ENCODE results near the gene TRHDE.
"Not testable (repeated sequence)": the region's sequence is repeated elsewhere in the genome, so short reads cannot be mapped to it uniquely, and the experiment has no call there.

Gene TRHDE

DNA sequence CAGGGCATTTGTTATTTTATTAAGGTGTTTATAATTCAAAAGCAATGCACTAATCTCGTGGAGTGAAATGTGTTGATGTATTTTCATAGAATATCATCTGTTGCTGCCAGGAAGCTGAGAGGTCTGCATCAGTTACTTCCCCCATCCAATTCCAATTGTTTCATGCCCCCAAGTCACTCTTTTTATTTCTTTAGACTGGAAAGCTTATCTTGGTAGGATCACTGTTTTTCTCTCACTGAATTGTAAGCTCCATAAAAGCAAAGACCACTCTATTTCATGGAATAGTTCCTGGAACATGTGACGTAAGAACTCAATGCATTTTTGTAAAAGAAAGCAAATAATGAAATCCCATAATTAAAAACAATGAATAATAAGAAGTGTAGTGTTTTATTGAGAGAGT is 420.2 kb downstream of the TRHDE start:
- no peaks in the 10 kb centered on the region for H3K36me3 ChIP-seq
- no peak overlapping the region for H3K27ac ChIP-seq
- TF ChIP-seq, protein P1, sequence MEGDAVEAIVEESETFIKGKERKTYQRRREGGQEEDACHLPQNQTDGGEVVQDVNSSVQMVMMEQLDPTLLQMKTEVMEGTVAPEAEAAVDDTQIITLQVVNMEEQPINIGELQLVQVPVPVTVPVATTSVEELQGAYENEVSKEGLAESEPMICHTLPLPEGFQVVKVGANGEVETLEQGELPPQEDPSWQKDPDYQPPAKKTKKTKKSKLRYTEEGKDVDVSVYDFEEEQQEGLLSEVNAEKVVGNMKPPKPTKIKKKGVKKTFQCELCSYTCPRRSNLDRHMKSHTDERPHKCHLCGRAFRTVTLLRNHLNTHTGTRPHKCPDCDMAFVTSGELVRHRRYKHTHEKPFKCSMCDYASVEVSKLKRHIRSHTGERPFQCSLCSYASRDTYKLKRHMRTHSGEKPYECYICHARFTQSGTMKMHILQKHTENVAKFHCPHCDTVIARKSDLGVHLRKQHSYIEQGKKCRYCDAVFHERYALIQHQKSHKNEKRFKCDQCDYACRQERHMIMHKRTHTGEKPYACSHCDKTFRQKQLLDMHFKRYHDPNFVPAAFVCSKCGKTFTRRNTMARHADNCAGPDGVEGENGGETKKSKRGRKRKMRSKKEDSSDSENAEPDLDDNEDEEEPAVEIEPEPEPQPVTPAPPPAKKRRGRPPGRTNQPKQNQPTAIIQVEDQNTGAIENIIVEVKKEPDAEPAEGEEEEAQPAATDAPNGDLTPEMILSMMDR (IDR thresholded peaks at IDR 0.05; ENCODE audit: low read depth, low read length) = no peak
- DNase-seq = no peak
- H3K4me3 ChIP-seq (ENCODE audit: low read depth, low read length) = no peak overlapping the region
- no peaks in the 10 kb centered on the region for H3K9me3 ChIP-seq (ENCODE audit: severe bottlenecking)
- H3K27me3 ChIP-seq (ENCODE audit: insufficient read depth, low read depth, severe bottlenecking) = no peaks in the 10 kb centered on the region

DNA sequence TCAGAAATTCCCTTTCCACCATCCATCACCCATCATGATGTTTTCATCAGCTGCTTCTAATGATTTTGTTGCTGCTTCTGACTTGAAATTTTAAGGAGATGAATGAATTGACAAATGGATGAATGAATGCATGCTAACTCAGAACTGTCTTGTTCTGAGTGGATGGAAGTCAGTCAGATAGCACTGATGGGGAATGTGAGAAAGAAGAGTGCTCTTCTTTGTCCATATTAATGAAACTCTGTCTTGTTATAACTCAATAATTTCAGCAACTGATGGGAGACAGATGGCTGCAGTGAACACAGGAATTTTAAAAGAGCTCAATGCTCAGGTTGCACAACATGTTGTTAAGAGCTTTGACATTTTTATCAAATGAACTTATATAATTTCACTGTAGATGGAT is 422.0 kb downstream of the TRHDE start:
- H3K4me3 ChIP-seq (ENCODE audit: low read depth, low read length) = no peak overlapping the region
- H3K27me3 ChIP-seq (ENCODE audit: insufficient read depth, low read depth, severe bottlenecking) = no peaks in the 10 kb centered on the region
- H3K9me3 ChIP-seq (ENCODE audit: severe bottlenecking) = no peaks in the 10 kb centered on the region
- H3K36me3 ChIP-seq = no peaks in the 10 kb centered on the region
- DNase-seq = no peak
- no peak overlapping the region for H3K27ac ChIP-seq
- TF ChIP-seq, protein P1 (IDR thresholded peaks at IDR 0.05; ENCODE audit: low read depth, low read length) = no peak

GRCh38 chr12:72699362-72699761 is 427.2 kb downstream of the TRHDE start:
- Histone ChIP-seq H3K27me3 (ENCODE audit: insufficient read depth, low read depth, severe bottlenecking) (no peaks in the 10 kb centered on the region), H3K4me3 (ENCODE audit: low read depth, low read length) (no peak overlapping the region), H3K9me3 (ENCODE audit: severe bottlenecking) (no peaks in the 10 kb centered on the region), H3K36me3 (no peaks in the 10 kb centered on the region), H3K27ac (no peak overlapping the region)
- no peak for DNase-seq
- TF ChIP-seq, protein P1 (IDR thresholded peaks at IDR 0.05; ENCODE audit: low read depth, low read length) = 0 out of 2 replicates have a peak, but pooled peaks have one; percentile 7

GRCh38 chr12:72712025-72712424 is 439.9 kb downstream of the TRHDE start:
- not testable (repeated sequence) for H3K9me3 ChIP-seq (ENCODE audit: severe bottlenecking); DNase-seq; H3K27ac ChIP-seq; H3K27me3 ChIP-seq (ENCODE audit: insufficient read depth, low read depth, severe bottlenecking); H3K36me3 ChIP-seq; H3K4me3 ChIP-seq (ENCODE audit: low read depth, low read length)

GRCh38 chr12:72716221-72716620 is 444.1 kb downstream of the TRHDE start:
- Histone ChIP-seq H3K27ac (no peak overlapping the region), H3K27me3 (ENCODE audit: insufficient read depth, low read depth, severe bottlenecking) (no peaks in the 10 kb centered on the region), H3K9me3 (ENCODE audit: severe bottlenecking) (no peaks in the 10 kb centered on the region), H3K4me3 (ENCODE audit: low read depth, low read length) (no peak overlapping the region), H3K36me3 (no peaks in the 10 kb centered on the region)
- DNase-seq = no peak
- TF ChIP-seq, protein P1 (IDR thresholded peaks at IDR 0.05; ENCODE audit: low read depth, low read length) = no peak

DNA sequence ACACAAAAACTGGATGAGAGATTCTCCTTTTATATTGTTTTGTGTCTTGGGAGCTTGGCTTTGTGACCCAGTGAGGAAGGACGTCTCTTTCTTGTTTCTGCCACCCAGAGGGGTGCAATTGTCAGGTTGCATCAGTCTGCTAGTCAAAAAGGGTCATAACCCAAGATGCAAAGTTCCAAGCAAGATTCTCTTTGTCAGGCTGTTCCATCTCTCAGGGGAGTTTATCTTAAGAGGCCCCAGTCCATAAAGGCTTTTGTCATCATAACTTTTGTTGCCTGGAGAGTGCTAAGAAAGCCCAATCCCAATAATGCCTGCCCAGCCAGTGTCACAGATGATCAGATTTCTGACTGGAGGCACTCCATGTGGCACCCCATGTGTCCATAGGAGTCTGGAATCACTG is 444.9 kb downstream of the TRHDE start:
- Histone ChIP-seq H3K27me3 (ENCODE audit: insufficient read depth, low read depth, severe bottlenecking) (no peaks in the 10 kb centered on the region), H3K27ac (no peak overlapping the region), H3K4me3 (ENCODE audit: low read depth, low read length) (no peak overlapping the region), H3K9me3 (ENCODE audit: severe bottlenecking) (no peaks in the 10 kb centered on the region), H3K36me3 (no peaks in the 10 kb centered on the region)
- no peak for DNase-seq
- TF ChIP-seq, protein P1 (IDR thresholded peaks at IDR 0.05; ENCODE audit: low read depth, low read length) = no peak

All from WERI-Rb-1 (cell line).